HEK293 (cell line): ENCODE results near the gene NUP88.
A peak's percentile ranks its signal among the peaks of the same experiment; 100 is the strongest.

Source experiments
- CTCF ChIA-PET: fragments of 350-600 bp; formaldehyde crosslinking; extraction: SDS; loops from one replicate; lab custom pipeline; 2021; ENCODE audit warnings: antibody characterized with exemption; lab: Yijun Ruan, JAX
- POLR2A ChIA-PET: fragments of 300-600 bp; formaldehyde crosslinking; extraction: SDS; loops from one replicate; lab custom pipeline; 2020; ENCODE audit warnings: antibody characterized with exemption, inconsistent platforms; lab: Yijun Ruan, JAX
- H3K27ac ChIP-seq: fragments of 200-500 bp; sonication (Bioruptor generic); 2 replicates; pipeline ENCODE4 v1.5.1; 2014; ENCODE audit warnings: low read depth, low read length, control low read depth, inconsistent platforms; ENCODE audit errors: extremely low read depth
- H3K36me3 ChIP-seq, 2 experiments: fragments of 200-500 bp in 1 of 2; sonication (Bioruptor generic) in 1 of 2; 1 replicate in 1 of 2; 2 replicates in 1 of 2; pipeline ENCODE4 v1.5.1; 2014 to 2017; ENCODE audit warnings: inconsistent platforms in 2 of 2, low read length in 2 of 2; ENCODE audit not compliant: control insufficient read depth in 2 of 2, insufficient read depth in 1 of 2
- H3K4me1 ChIP-seq: fragments of 200-500 bp; sonication (Bioruptor generic); 2 replicates; pipeline ENCODE4 v1.5.1; 2014; ENCODE audit warnings: mild to moderate bottlenecking, low read length, inconsistent platforms; ENCODE audit not compliant: control insufficient read depth, insufficient read depth
- H3K4me3 ChIP-seq: 2 replicates; pipeline ENCODE4 v1.5.1; 2011; ENCODE audit warnings: low read depth, mild to moderate bottlenecking, control low read depth, low read length, moderate library complexity
- H3K9me3 ChIP-seq: fragments of 200-500 bp; sonication (Bioruptor generic); 2 replicates; pipeline ENCODE4 v1.5.1; 2014; ENCODE audit warnings: low read depth, low read length, inconsistent platforms; ENCODE audit not compliant: control insufficient read depth, insufficient read depth
- PBX3 ChIP-seq: sonication (generic); formaldehyde crosslinking; IDR thresholded peaks from 2 replicates; pipeline ENCODE4 v1.8.1; 2022; ENCODE audit warnings: mild to moderate bottlenecking, moderate library complexity, missing genetic modification reagents
- SALL2 ChIP-seq: fragments of 450-650 bp; formaldehyde crosslinking; IDR thresholded peaks from 2 replicates; pipeline ENCODE4 v1.5.0; 2017; ENCODE audit warnings: missing biosample characterization, mild to moderate bottlenecking, missing genetic modification characterization, borderline replicate concordance
- ZBTB17 ChIP-seq: fragments of 450-650 bp; formaldehyde crosslinking; IDR thresholded peaks from 2 replicates; pipeline ENCODE4 v1.5.1; 2016; ENCODE audit warnings: missing biosample characterization, missing genetic modification characterization
- ZNF148 ChIP-seq: fragments of 450-650 bp; formaldehyde crosslinking; IDR thresholded peaks from 2 replicates; pipeline ENCODE4 v1.5.0; 2017; ENCODE audit warnings: missing biosample characterization, missing genetic modification characterization, borderline replicate concordance
- ZNF2 ChIP-seq: fragments of 450-650 bp; formaldehyde crosslinking; IDR thresholded peaks from 2 replicates; pipeline ENCODE4 v1.5.1; 2016; ENCODE audit warnings: missing biosample characterization, missing genetic modification characterization
- ZNF211 ChIP-seq: fragments of 450-650 bp; formaldehyde crosslinking; IDR thresholded peaks from 2 replicates; pipeline ENCODE4 v1.5.1; 2016; ENCODE audit warnings: low read depth, missing biosample characterization, missing genetic modification characterization
- ZNF24 ChIP-seq: fragments of 450-650 bp; formaldehyde crosslinking; IDR thresholded peaks from 2 replicates; pipeline ENCODE4 v1.5.1; 2016; ENCODE audit warnings: missing biosample characterization, missing genetic modification characterization
- ZNF280D ChIP-seq: fragments of 450-650 bp; formaldehyde crosslinking; IDR thresholded peaks from 2 replicates; pipeline ENCODE4 v1.5.1; 2016; ENCODE audit warnings: missing biosample characterization, missing genetic modification characterization
- ZNF488 ChIP-seq: fragments of 450-650 bp; formaldehyde crosslinking; IDR thresholded peaks from 2 replicates; pipeline ENCODE4 v1.5.1; 2016; ENCODE audit warnings: missing biosample characterization, missing genetic modification characterization
- ZNF514 ChIP-seq: fragments of 450-650 bp; formaldehyde crosslinking; IDR thresholded peaks from 2 replicates; pipeline ENCODE4 v1.5.1; 2016; ENCODE audit warnings: missing biosample characterization, missing genetic modification characterization
- ZNF518A ChIP-seq: fragments of 450-650 bp; formaldehyde crosslinking; conservative IDR thresholded peaks from 2 replicates; pipeline ENCODE4 v1.5.1; 2016; ENCODE audit warnings: low read depth, missing biosample characterization, missing genetic modification characterization
- ZNF544 ChIP-seq: fragments of 450-650 bp; formaldehyde crosslinking; IDR thresholded peaks from 2 replicates; pipeline ENCODE4 v1.5.0; 2017; ENCODE audit warnings: missing biosample characterization, missing genetic modification characterization
- ZNF600 ChIP-seq: fragments of 450-650 bp; formaldehyde crosslinking; IDR thresholded peaks from 2 replicates; pipeline ENCODE4 v1.5.1; 2016; ENCODE audit warnings: missing biosample characterization, missing genetic modification characterization
- ZNF610 ChIP-seq: fragments of 450-650 bp; formaldehyde crosslinking; IDR thresholded peaks from 2 replicates; pipeline ENCODE4 v1.5.1; 2016; ENCODE audit warnings: missing biosample characterization, missing genetic modification characterization, borderline replicate concordance
- ZNF621 ChIP-seq: fragments of 450-650 bp; formaldehyde crosslinking; IDR thresholded peaks from 2 replicates; pipeline ENCODE4 v1.5.1; 2017; ENCODE audit warnings: missing biosample characterization, missing genetic modification characterization
- ZNF692 ChIP-seq: fragments of 450-650 bp; formaldehyde crosslinking; IDR thresholded peaks from 2 replicates; pipeline ENCODE4 v1.5.1; 2016; ENCODE audit warnings: missing biosample characterization, missing genetic modification characterization
- ZNF776 ChIP-seq: fragments of 450-650 bp; formaldehyde crosslinking; IDR thresholded peaks from 2 replicates; pipeline ENCODE4 v1.5.0; 2017; ENCODE audit warnings: missing biosample characterization, missing genetic modification characterization, borderline replicate concordance
- ZNF785 ChIP-seq: fragments of 450-650 bp; formaldehyde crosslinking; IDR thresholded peaks from 2 replicates; pipeline ENCODE4 v1.5.1; 2016; ENCODE audit warnings: missing biosample characterization, missing genetic modification characterization

NUP88 gene

GRCh38 chr17:5373112-5373511 lies 46.4 kb downstream of the NUP88 start:
- Histone ChIP-seq H3K27ac (no peak overlapping the region), H3K36me3 (peaks cover 84 to 92% of the 10 kb centered on the region in 2 experiments), H3K4me3 (no peak overlapping the region), H3K4me1 (no peaks in the 10 kb centered on the region; the same call in 1 of the 2 replicates)
- peak; percentile 77 for TF ChIP-seq ZBTB17 (tag by site-specific recombination)
- no peak for TF ChIP-seq ZNF518A (tag by site-specific recombination)
- no peak for TF ChIP-seq ZNF488 (tag by site-specific recombination)
- TF ChIP-seq, all 188 proteins: peak for 1
- no peaks in the 10 kb centered on the region for H3K9me3 ChIP-seq
- CTCF ChIA-PET, result interaction anchor here (1.0 kb wide), 1 partner anchor 14 kb away, joined by 3 read pairs; no protein-coding TSS in a partner anchor
- POLR2A ChIA-PET, result no interaction called here

GRCh38 chr17:5370411-5370810 lies 49.1 kb downstream of the NUP88 start:
- CTCF ChIA-PET, result no interaction called here
- no peak overlapping the region for H3K4me3 ChIP-seq
- H3K27ac ChIP-seq, result no peak overlapping the region
- no peaks in the 10 kb centered on the region for H3K9me3 ChIP-seq
- peaks cover 80 to 88% of the 10 kb centered on the region in 2 experiments for H3K36me3 ChIP-seq
- POLR2A ChIA-PET, result no interaction called here
- H3K4me1 ChIP-seq, result no peaks in the 10 kb centered on the region; the same call in 1 of the 2 replicates
- TF ChIP-seq ZNF544 (no peak), ZNF776 (no peak), ZNF514 (tag by site-specific recombination) (no peak), ZNF280D (no peak), ZNF610 (tag by site-specific recombination) (no peak), ZNF148 (no peak), ZNF785 (tag by site-specific recombination) (no peak), ZNF2 (tag by site-specific recombination) (no peak), PBX3 (CRISPR knock-in tag) (no peak), ZNF621 (no peak), ZNF600 (no peak), ZNF211 (no peak), ZNF24 (no peak), ZNF692 (no peak), SALL2 (tag by site-specific recombination) (no peak)
